Neuron (in vitro differentiated cells): Measurements from ENCODE around the gene CNTNAP2.

Source experiments
- H2AFZ ChIP-seq: one replicate; pipeline ENCODE4 v1.6.1; 2013; ENCODE audit warnings: low read depth, mild to moderate bottlenecking, inconsistent platforms, low read length, moderate library complexity
- H3K27me3 ChIP-seq: one replicate; pipeline ENCODE4 v1.6.1; 2013; ENCODE audit warnings: low read length; ENCODE audit not compliant: insufficient read depth
- H3K36me3 ChIP-seq: one replicate; pipeline ENCODE4 v1.6.1; 2013; ENCODE audit warnings: low read length; ENCODE audit not compliant: insufficient read depth
- H3K4me1 ChIP-seq: one replicate; pipeline ENCODE4 v1.6.1; 2013; ENCODE audit warnings: low read length; ENCODE audit not compliant: insufficient read depth
- H3K4me3 ChIP-seq: 2 replicates; pipeline ENCODE4 v1.5.1; 2013; ENCODE audit warnings: mild to moderate bottlenecking, low read length, moderate library complexity
- H3K9me3 ChIP-seq: one replicate; pipeline ENCODE4 v1.6.1; 2013; ENCODE audit warnings: low read length

The CNTNAP2 gene

DNA sequence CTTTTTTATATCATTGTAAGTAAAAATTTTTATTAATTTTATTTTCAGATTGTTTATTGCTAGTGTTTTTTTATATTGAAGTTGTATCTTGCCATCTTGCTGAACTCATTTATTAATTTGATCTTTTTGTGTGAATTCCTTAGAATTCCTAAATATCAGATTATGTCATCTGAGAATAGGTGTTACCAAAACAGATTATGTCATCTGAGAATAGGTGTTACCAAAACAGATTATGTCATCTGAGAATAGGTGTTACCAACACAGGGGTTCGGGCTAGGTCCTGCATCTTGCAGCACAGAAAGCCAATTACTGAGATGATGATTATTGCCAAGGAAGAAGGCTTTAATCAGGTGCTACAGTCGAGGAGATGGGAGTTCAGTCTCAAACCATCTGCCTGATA lies 383.4 kb downstream of the CNTNAP2 start:
- Histone ChIP-seq H3K4me1 (no peaks in the 10 kb centered on the region), H3K9me3 (no peaks in the 10 kb centered on the region)

DNA sequence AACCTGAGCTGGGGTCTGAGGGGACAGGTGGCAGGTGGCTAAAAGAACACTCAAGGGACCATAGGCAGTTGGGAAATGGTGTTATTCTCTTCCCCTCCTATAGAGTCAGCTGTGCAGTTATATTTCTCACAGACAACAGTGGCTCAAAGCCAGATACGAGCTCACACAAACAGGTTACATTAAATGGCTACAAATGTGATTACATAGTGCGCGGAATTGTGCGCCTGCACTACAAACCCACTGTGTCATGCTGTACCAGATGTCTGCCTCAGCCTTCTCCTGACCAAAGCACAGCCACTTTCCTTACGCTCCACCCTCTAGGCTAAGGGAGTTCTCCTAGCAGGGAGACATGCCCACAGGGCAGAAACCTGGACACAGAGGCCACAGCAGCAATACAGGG lies 387.2 kb downstream of the CNTNAP2 start:
- H2AFZ ChIP-seq = no peak overlapping the region
- no peaks in the 10 kb centered on the region for H3K36me3 ChIP-seq
- no peaks in the 10 kb centered on the region for H3K4me1 ChIP-seq
- no peak overlapping the region for H3K4me3 ChIP-seq
- H3K27me3 ChIP-seq = no peaks in the 10 kb centered on the region
- no peaks in the 10 kb centered on the region for H3K9me3 ChIP-seq

More for the DNA sequence above, 383.4 kb downstream of the CNTNAP2 start:
- Histone ChIP-seq H2AFZ (no peak overlapping the region), H3K4me3 (no peak overlapping the region), H3K27me3 (no peaks in the 10 kb centered on the region), H3K36me3 (no peaks in the 10 kb centered on the region)

- no peaks in the 10 kb centered on the region for H3K4me1 ChIP-seq
- no peaks in the 10 kb centered on the region for H3K27me3 ChIP-seq
- no peak overlapping the region for H3K4me3 ChIP-seq
- H2AFZ ChIP-seq = no peak overlapping the region
- no peaks in the 10 kb centered on the region for H3K36me3 ChIP-seq
- no peaks in the 10 kb centered on the region for H3K9me3 ChIP-seq
Measured at GRCh38 chr7:146510088-146510680, 393.6 kb downstream of the CNTNAP2 start.

DNA sequence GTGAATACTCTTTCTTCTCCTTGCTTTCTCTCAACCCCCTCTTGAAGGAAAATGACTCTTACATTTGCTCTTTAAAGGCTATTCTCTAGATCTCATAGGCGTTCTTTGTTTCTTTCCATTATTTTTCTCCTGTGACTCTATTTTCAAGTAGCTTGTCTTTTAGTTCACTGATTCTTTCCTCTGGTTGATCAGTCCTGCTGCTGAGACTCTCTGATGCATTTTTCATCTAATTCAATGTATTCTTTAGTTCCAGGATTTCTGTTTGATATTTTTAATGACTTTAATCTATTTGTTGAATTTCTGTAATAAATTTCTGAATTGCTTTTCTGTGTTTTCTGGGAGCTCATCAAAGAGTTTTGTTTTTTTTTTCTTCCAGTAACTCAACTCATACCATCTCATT lies 397.7 kb downstream of the CNTNAP2 start:
- Histone ChIP-seq H3K36me3 (no peaks in the 10 kb centered on the region), H3K4me1 (no peaks in the 10 kb centered on the region), H3K27me3 (no peaks in the 10 kb centered on the region), H3K9me3 (no peaks in the 10 kb centered on the region), H3K4me3 (no peak overlapping the region), H2AFZ (no peak overlapping the region)

DNA sequence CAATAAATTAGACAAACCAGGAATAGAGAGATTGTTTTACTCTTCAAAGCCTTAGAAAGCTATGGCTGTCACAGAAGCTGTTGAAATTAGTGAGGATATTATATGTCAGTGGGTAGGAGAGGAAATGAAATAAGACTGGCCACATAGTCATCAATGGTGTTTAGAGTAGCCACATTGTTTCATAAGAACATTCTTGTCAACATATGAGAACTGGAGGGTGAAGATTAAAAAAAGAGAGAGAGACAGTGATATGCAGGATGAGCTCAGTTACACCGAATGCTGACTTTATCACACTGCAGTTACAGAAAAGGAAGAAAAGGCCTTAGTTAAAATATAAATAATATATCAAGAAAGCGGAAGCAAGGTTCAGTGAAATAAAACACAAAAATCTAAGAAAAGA lies 412.0 kb downstream of the CNTNAP2 start:
- H3K4me3 ChIP-seq = no peak overlapping the region
- H3K36me3 ChIP-seq = no peaks in the 10 kb centered on the region
- no peaks in the 10 kb centered on the region for H3K4me1 ChIP-seq
- H2AFZ ChIP-seq = no peak overlapping the region
- H3K27me3 ChIP-seq = no peaks in the 10 kb centered on the region
- H3K9me3 ChIP-seq = no peaks in the 10 kb centered on the region

DNA sequence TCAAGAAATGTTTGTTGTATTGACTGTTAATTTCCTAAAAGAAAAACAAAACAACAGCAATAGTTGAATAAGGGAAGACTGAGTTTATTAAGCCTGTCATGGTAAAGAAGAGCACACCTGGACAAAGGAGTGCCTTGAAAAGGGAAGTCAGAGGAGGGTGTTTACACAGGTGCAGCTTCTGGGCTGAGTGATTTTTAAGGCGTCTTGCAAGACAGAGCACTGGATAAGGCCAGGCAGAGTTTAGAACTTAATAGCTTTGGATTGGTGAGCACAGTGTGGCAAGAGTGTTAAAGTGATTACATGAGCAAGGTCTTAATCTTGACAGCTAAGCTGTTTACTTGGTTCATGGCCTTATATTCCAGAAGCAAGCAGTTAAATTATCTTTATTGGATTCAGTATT lies 423.2 kb downstream of the CNTNAP2 start:
- Histone ChIP-seq H3K27me3 (no peaks in the 10 kb centered on the region), H3K9me3 (no peaks in the 10 kb centered on the region), H2AFZ (no peak overlapping the region), H3K4me1 (no peaks in the 10 kb centered on the region), H3K4me3 (no peak overlapping the region), H3K36me3 (no peaks in the 10 kb centered on the region)

DNA sequence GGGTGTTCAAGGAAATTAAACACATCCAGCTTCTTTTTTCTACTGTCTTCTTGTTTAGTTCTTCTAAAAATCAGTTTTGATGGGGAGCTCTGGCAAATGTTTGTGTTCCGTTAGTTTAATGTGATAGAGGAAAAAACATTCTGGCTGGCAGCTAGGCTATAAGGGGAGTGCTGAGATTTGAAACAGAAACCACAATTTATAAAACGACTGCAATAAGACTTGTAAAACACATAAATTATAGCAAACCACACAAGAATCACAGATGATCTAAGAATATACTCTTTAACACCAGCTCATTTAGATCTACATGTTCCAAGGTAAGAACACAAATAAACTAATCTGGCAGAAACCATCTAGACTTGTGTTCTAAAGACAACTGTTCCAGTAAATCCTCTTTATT lies 425.5 kb downstream of the CNTNAP2 start:
- no peaks in the 10 kb centered on the region for H3K36me3 ChIP-seq
- no peak overlapping the region for H3K4me3 ChIP-seq
- H3K4me1 ChIP-seq = no peaks in the 10 kb centered on the region
- no peaks in the 10 kb centered on the region for H3K27me3 ChIP-seq
- no peak overlapping the region for H2AFZ ChIP-seq
- no peaks in the 10 kb centered on the region for H3K9me3 ChIP-seq

- no peaks in the 10 kb centered on the region for H3K9me3 ChIP-seq
- H3K4me1 ChIP-seq = no peaks in the 10 kb centered on the region
- no peaks in the 10 kb centered on the region for H3K27me3 ChIP-seq
- no peak overlapping the region for H3K4me3 ChIP-seq
- no peak overlapping the region for H2AFZ ChIP-seq
- H3K36me3 ChIP-seq = no peaks in the 10 kb centered on the region
Measured at GRCh38 chr7:146544748-146545147, 428.1 kb downstream of the CNTNAP2 start.

DNA sequence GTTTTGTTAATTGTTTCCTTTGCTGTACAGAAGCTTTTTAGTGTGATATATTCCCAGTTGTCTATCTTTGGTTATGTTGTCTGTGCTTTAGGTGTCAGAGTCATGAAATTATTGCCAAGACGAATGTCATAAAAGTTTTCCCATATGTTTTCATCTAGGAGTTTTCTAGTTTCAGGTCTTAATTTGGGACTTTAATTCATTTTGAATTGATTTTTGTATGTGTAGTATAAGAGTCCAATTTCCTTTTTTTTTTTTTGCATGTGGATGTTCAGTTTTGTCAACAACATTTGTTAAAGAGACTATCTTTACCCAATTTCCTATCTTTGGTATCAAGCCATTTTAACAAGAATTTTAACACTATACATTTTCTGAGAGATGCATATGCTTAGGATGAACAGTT lies 432.2 kb downstream of the CNTNAP2 start:
- no peaks in the 10 kb centered on the region for H3K36me3 ChIP-seq
- H3K4me3 ChIP-seq = no peak overlapping the region

DNA sequence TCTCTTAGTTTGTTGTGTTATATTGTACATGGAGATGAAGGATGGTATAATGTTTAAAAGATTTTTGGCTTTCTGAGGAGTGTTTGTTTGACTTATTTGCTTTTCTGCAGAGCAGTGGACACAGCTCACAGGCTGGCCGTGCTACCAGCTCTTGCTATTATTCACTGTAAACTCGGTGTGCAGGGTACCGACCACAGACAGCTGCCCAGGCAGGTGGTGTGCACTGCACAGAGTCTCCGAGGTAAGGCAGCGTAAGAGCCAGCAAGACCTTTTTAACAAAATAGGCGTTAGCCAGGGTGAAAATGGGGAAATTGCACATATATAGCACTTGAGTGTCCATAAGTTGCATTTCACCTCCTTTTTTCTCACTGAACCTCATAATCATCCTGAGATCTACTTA lies 438.0 kb downstream of the CNTNAP2 start:
- Histone ChIP-seq H3K27me3 (no peaks in the 10 kb centered on the region), H3K9me3 (no peaks in the 10 kb centered on the region), H3K4me1 (no peaks in the 10 kb centered on the region), H3K36me3 (no peaks in the 10 kb centered on the region), H3K4me3 (no peak overlapping the region), H2AFZ (no peak overlapping the region)

More for the DNA sequence above, 432.2 kb downstream of the CNTNAP2 start:
- Histone ChIP-seq H3K9me3 (no peaks in the 10 kb centered on the region), H2AFZ (no peak overlapping the region), H3K4me1 (no peaks in the 10 kb centered on the region), H3K27me3 (no peaks in the 10 kb centered on the region)

GRCh38 chr7:146557971-146558469 lies 441.4 kb downstream of the CNTNAP2 start:
- Histone ChIP-seq H3K36me3 (no peaks in the 10 kb centered on the region), H3K4me1 (no peaks in the 10 kb centered on the region), H3K9me3 (no peaks in the 10 kb centered on the region), H3K27me3 (no peaks in the 10 kb centered on the region), H3K4me3 (no peak overlapping the region), H2AFZ (no peak overlapping the region)

- no peak overlapping the region for H3K4me3 ChIP-seq
- no peaks in the 10 kb centered on the region for H3K27me3 ChIP-seq
- no peaks in the 10 kb centered on the region for H3K4me1 ChIP-seq
- no peaks in the 10 kb centered on the region for H3K9me3 ChIP-seq
- H2AFZ ChIP-seq = no peak overlapping the region
- no peaks in the 10 kb centered on the region for H3K36me3 ChIP-seq
Measured at GRCh38 chr7:146565872-146566271, 449.3 kb downstream of the CNTNAP2 start.

DNA sequence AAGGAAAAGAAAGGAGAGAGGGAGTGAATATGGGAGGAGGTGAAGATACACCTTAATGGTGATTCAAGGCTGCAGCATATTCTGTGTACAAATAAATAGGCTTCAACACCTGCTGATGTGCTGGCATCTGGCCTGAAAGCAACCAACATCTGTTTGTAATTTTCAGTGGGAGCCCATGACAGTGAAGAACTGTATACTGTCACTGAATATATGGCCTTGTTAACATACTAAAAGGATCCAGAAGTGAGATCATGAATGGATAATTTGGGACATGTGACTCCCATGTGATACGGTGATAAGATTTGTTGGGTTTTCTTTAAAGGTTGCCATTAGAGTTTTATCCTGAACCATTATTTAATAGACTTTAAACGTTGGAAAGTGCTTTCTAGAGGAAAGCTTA lies 459.3 kb downstream of the CNTNAP2 start:
- H3K36me3 ChIP-seq = no peaks in the 10 kb centered on the region
- no peaks in the 10 kb centered on the region for H3K4me1 ChIP-seq
- no peak overlapping the region for H3K4me3 ChIP-seq
- H2AFZ ChIP-seq = no peak overlapping the region
- no peaks in the 10 kb centered on the region for H3K27me3 ChIP-seq
- no peaks in the 10 kb centered on the region for H3K9me3 ChIP-seq

GRCh38 chr7:146591976-146592375 lies 475.4 kb downstream of the CNTNAP2 start:
- H2AFZ ChIP-seq = no peak overlapping the region
- H3K9me3 ChIP-seq = no peaks in the 10 kb centered on the region
- H3K4me3 ChIP-seq = no peak overlapping the region
- no peaks in the 10 kb centered on the region for H3K4me1 ChIP-seq
- H3K36me3 ChIP-seq = no peaks in the 10 kb centered on the region
- no peaks in the 10 kb centered on the region for H3K27me3 ChIP-seq
